AG20443 (cell line): ENCODE measurements around the gene HTRA3.

Experiments
- DNase-seq: peaks from one replicate; pipeline ENCODE4 v3.0.0; 2012; ENCODE audit warnings: low spot score, mixed read lengths

Gene HTRA3

GRCh38 chr4:8280158-8280875 lies 10.8 kb downstream of the HTRA3 start:
- DNase-seq: no peak

GRCh38 chr4:8280876-8281440 lies 11.4 kb downstream of the HTRA3 start:
- no peak for DNase-seq

DNA sequence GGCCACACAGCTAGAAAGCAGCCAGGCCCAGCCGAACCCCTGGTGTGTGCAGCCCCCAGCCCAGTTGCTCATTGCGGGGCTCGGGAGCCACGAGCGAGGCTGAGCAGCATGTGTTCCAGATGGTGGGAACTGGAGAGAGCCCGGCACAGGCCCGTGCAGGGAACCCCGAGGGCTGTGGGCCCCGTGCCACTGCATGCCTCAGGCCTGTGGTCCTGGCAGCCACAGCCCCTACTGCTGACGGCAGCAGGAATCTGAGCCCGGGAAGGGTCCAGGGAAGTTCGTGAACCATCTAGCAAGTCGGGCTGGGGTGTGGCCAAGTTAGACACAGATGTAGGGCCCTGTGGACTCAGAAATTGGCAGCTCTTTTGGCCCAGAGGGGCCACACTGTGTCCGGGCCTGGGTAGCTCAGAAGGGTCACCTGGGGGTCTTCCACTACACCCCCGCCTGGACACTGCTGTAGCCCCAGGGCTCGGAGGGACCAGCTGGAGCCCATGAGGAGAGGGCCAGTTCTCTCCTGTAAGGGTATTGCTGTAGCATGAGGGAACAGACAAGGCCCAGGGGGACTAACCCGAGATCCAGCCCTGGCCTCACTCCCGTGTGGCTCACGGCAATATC lies 12.1 kb downstream of the HTRA3 start:
- peak; percentile 84 for DNase-seq

GRCh38 chr4:8282134-8282641 lies 12.6 kb downstream of the HTRA3 start:
- DNase-seq: no peak

DNA sequence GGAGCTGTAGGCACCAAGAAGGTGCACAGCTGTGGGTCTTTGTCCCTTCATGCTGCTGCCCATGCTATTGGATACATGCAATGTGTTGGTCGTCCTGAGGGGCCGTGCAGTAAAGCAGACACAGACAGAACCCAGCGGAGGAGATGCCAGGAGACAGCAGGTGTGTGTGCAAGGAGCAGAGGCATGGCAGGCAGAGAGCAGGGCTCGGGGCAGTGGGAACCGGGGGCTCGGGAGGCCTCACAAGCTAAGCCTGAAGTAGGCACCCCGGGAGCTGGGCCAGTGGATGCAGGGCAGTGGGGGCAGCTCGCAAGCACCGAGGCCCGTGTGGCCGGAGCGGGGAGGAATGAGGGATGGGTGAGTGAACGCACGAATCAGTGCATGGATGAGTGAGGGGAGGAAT lies 13.2 kb downstream of the HTRA3 start:
- no peak for DNase-seq

DNA sequence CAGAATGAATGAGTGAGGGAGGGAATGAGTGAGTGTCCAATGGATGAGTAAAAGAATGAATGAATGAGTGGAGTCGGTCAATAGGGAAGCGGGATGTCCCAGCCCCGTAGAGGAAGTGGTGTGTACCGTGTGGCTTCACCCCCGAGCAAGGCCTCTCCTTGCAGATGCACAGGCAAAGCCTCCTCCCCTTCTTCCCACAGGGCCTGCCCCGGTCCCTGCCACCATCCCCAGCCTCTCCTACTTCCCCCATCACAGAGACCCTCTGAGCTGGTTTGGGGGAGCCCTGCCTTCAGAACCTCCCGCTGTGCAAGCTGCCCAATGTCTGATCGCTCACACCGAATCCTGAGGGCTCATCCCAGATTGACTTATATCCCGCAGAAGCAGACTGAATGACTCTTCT lies 13.6 kb downstream of the HTRA3 start:
- DNase-seq: no peak

DNA sequence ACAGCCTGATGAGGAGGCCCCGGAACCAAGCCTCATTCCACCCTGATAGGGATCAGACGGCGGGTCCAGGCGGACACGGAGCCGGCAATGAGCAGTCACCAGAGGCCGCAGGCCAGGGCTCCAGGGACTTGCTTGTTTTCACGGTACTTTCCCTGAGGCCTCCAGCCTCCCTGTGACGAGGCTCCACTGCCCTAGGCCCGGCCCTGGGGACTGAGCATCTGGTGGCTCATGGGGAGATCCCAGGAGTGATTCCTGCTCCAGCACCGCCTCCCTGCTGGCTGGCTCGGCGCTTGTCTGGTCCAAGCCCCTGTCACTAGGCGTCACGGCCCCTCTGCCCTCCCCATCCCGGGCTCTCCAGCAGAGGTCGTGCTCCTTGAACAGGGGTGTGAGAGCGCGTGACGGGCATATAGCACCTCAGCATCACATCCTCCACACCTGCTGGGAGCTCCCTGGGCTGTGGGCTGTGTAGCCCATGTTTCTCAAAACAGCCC lies 14.1 kb downstream of the HTRA3 start:
- no peak for DNase-seq

- DNase-seq: no peak
Measured at GRCh38 chr4:8284391-8284790, 14.8 kb downstream of the HTRA3 start.

DNA sequence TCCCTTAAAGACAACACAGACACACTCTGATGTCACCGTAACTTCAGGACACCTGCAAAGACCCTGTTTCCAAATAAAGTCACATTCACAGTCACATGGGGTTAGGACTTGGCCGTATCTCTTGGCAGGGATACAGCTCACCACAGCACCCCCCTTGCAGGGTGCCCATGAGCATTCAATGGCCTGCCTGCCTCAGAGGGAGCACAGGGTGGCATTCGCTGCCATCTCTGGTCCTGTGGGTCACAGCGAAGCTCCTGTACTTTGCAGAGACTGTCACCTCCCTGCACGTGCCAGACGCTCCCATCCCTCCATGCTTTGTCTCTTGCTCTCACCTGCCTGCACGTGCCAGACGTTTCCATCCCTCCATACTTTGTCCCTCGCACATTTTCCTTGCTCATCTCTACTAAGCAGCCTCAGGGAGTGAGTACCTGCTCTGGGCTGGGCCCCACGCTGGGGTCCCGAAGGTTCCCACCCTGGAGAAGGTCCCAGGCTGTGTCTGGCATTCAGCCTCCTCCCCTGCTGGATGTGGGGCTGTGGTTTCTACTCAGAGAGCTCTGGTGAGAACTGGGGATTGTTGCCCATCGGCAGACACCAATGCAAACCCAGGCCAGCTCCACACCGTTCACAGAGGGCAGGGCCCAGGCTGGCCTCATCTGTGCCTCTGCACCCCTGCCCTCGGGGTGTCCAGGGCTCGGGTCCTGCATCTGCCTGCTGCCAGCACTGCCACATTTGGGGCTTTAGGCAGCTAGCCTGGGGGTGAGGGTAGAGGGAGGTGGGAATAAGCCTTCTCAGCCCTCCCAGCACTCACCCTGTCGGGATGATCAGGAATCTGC lies 15.8 kb downstream of the HTRA3 start:
- no peak for DNase-seq

DNA sequence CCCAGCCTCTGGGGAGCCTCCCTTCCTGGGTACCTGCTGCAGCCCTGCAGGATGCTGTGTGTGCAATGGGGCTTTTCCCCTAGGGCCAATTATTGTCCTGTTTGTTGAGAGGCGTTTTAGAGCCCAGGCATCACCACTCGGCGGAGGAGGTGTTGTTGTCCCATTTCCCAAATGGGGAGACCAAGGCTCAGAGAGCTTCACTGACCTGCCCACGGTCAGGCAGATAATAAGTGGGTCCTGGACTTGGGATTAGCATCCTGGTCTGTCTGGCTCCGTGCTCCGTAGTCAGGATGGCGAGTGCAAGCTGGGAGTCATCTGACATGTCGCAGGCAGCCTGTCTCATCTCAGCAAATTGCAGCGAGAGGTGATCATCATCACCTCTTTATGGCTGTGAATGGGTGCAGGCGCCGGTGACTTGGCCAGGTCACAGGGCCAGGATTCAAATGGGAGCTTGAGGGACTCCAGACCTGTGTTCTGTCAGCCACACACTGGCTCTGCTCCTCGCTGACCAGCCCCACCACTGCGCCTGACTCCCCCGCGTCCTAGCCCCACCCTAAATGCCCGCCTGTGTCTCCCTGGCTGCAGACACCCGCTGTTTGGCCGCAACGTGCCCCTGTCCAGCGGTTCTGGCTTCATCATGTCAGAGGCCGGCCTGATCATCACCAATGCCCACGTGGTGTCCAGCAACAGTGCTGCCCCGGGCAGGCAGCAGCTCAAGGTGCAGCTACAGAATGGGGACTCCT lies 16.6 kb downstream of the HTRA3 start:
- no peak for DNase-seq

- DNase-seq: no peak
Measured at GRCh38 chr4:8286719-8287342, 17.3 kb downstream of the HTRA3 start.

DNA sequence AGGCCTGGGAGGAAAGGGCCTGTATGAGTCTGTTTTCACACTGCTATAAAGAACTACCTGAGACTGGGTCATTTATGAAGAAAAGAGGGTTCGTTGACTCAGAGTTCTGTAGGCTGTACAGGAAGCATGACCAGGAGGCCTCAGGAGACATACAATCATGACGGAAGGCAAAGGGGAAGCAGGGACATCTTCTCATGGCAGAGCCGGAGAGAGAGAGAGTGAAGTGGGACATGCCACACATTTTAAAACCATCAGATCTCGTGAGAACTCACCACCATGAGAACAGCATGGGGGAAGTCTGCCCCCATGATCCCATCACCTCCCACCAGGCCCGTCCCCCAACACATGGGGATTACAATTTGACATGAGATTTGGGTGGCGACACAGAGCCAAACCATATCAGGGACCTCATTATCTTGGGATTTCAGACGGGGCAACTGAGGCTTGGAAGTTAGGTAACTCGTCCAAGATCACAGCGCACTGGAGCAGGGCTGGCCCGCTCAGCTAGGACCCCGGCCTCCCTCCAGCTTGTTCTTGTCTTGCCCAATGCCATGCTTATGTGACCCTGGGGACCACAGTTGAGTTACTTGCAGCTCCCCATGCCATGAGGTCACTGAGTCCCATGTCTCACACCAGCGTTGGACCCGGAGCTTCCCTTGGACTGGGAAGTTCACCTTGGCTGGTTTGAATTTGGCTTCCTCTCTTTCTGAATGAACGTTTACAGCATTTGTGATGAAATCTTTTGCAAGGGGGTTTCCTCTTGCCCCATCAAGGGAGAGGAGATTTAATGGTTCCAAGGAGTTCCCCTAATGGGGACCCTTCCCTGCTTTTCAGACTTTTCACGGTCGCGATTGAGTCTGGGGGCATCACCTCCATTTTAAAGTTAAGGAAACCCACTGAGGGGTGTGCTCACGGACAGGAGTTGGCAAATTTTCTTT lies 18.1 kb downstream of the HTRA3 start:
- DNase-seq: no peak

DNA sequence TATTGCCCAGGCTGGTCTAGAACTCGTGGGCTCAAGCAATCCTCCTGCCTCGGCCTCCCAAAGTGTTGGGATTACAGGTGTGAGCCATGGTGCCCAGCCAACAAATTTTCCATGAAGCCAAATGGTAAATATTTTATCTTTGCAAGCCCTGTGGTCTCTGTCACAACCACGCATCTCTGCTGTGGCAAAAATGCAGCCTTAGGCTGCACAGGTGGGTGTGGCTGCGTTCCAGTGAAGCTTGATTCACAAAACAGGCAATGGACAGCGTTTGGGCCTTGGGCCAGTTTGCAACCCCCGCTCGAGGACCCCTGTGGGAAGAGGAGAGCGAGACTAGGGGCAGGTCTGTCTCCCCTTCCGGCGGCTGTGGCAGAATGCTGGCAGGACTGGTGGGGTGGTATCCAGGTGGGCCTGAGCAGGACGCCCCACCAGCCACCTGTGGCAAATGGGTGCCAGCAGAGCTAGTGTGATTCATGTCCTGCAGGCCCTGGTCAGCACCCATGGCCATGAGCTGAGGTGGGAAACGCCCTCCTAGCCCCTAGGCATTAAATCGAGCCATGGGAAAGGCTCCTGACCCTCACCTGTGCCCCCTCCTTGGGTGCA lies 19.7 kb downstream of the HTRA3 start:
- no peak for DNase-seq

- no peak for DNase-seq
Measured at GRCh38 chr4:8289956-8290700, 20.6 kb downstream of the HTRA3 start.

DNA sequence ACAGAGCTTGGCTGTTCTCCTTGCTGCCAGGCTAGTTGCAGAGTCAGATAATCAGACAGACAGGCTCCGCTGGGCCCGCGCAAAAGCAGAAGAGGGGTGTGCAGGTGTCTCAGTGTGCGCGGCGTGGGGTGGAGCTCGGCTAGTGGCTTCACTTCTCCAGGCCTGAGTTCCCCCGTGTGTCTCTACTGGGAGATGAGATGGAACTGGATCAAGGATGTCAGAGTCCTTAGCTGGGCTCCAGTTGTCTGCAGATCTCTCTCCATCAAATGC lies 21.1 kb downstream of the HTRA3 start:
- no peak for DNase-seq

- no peak for DNase-seq
Measured at GRCh38 chr4:8291036-8291682, 21.6 kb downstream of the HTRA3 start.

GRCh38 chr4:8291701-8292477 lies 22.3 kb downstream of the HTRA3 start:
- no peak for DNase-seq
